ENCODE data around the gene SGTA. TPM values are rescaled to one million over a fixed set of nuclear protein-coding genes. Genes with fewer than 3 reads are reported as not detected.
A peak's percentile ranks its signal among the peaks of the same experiment; 100 is the strongest.
"Not testable (repeated sequence)": the region's sequence is repeated elsewhere in the genome, so short reads cannot be mapped to it uniquely, and the experiment has no call there.

SGTA gene
- total RNA-seq, 1 donor, result 39.4 TPM

DNA sequence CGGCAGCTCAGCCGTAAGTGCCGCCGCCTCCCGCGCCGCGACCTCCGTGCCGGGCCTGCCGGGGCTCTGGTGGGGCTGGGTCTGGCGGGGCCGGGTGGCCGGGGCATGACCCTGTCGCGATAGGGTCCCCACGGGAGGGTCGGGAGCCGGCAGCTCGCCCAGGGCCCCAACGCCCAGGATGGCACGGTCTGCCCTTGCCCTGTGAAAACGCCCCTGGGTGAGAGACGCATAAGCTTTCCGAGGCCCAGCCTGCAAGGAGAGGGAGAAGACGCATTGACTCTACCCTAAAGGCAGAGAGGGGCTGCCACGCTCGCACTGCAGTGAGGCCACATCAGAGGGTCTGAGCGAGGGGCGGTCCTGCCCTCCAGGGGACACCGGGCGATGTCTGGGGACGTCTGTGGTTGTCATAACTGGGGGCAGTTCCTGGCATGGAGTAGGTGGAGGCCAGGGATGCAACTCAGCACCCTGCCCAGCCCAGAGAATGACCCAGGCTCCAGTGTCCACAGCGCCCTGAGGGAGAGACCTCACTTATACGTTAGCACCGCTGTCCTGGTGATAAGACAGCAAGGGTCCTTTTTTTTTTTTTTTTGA lies 37.1 kb upstream of the SGTA start:
- peak overlapping the region; percentile 83 for H3K4me3 ChIP-seq (ENCODE audit: low read depth, low read length)
- peak; percentile 3 for DNase-seq (ENCODE audit: low read depth)
- TF ChIP-seq, protein P1, sequence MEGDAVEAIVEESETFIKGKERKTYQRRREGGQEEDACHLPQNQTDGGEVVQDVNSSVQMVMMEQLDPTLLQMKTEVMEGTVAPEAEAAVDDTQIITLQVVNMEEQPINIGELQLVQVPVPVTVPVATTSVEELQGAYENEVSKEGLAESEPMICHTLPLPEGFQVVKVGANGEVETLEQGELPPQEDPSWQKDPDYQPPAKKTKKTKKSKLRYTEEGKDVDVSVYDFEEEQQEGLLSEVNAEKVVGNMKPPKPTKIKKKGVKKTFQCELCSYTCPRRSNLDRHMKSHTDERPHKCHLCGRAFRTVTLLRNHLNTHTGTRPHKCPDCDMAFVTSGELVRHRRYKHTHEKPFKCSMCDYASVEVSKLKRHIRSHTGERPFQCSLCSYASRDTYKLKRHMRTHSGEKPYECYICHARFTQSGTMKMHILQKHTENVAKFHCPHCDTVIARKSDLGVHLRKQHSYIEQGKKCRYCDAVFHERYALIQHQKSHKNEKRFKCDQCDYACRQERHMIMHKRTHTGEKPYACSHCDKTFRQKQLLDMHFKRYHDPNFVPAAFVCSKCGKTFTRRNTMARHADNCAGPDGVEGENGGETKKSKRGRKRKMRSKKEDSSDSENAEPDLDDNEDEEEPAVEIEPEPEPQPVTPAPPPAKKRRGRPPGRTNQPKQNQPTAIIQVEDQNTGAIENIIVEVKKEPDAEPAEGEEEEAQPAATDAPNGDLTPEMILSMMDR (IDR thresholded peaks at IDR 0.05; ENCODE audit: insufficient read depth, low read length), result no peak

DNA sequence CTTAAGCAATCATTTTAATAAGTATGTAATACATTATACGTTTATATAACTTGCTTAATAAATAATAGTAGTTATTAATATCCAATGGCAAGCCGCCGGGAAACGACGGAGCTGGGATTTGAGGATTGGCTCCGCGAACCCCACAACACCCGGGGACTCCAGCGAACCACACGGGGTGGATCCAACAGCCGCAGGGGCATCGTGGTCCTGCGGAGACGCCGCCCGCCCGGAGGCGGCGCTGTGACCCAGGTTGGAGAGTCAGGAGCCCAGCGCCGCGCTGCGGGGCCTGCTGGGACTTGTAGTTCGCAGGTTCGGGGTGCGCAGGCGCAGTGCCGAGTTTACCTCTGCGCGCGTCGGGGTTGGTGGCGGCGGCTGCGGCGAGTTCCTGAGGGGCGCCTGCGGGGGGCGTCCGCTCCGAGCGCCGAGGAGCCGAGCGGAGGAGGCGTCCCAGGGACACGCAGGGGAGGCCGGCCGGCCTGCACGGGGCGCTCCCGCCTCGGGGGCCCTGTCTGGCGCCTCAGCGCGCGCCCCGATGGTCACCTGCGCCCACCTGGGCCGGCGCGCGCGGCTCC lies 36.6 kb upstream of the SGTA start, which contains the start of gene ZNF554:
Gene ZNF554, plus strand, starts transcription at position 329 of the 572 bp plus-strand sequence. Its CDS starts 204 bp downstream, at position 533.
- peak; percentile 96 for DNase-seq (ENCODE audit: low read depth)
- peak within 1 kb of the TSS; percentile 83 for H3K4me3 ChIP-seq (ENCODE audit: low read depth, low read length)
- TF ChIP-seq, protein P1 (IDR thresholded peaks at IDR 0.05; ENCODE audit: insufficient read depth, low read length), result peak; percentile 97

DNA sequence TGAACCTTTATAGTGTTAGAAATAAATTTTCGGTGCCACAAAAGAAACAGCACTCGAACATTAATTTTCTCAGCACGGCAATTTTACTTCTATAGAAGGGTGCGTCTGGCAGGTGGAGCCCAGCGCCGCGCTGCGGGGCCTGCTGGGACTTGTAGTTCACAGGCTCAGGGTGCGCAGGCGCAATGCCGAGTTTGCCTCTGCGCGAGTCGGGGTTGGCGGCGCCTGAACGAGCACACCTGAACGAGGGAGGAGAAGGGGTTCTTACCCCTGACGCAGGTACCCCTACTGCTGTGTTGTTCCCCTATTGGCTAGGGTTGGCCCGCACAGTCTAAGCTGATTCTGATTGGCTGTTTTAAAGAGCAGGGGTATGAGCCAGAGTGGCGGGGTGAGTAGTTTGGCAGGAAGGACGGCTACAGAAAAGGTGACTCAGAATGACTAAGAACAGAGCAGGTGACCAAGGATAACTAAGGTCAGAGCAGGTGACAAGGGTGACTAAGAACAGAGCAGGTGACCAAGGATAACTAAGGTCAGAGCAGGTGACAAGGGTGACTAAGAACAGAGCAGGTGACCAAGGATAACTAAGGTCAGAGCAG lies 34.3 kb upstream of the SGTA start:
- not testable (repeated sequence) for H3K4me3 ChIP-seq (ENCODE audit: low read depth, low read length)
- DNase-seq (ENCODE audit: low read depth), result peak; percentile 3

DNA sequence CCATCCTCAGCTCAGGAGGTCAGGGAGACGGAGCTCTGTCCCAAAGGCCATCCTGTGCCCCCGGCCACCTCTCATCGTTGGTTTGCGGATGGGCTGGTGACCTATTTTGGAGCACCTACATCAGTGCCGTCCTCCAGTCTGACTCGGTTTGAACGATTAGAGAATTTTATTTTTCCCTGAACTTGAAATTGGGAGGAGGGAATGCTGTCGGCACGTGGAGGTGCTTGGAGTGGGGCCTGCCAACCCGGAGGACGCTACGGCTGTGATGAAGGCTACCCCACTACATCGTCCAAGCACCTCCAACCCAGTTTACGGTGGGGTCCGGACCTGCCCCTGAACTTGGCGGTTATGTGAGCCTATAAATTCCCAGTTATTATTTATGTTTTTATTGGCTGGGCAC lies 33.6 kb upstream of the SGTA start:
- no peak for DNase-seq (ENCODE audit: low read depth)
- H3K4me3 ChIP-seq (ENCODE audit: low read depth, low read length), result no peak overlapping the region
- TF ChIP-seq, protein P1 (IDR thresholded peaks at IDR 0.05; ENCODE audit: insufficient read depth, low read length), result no peak

DNA sequence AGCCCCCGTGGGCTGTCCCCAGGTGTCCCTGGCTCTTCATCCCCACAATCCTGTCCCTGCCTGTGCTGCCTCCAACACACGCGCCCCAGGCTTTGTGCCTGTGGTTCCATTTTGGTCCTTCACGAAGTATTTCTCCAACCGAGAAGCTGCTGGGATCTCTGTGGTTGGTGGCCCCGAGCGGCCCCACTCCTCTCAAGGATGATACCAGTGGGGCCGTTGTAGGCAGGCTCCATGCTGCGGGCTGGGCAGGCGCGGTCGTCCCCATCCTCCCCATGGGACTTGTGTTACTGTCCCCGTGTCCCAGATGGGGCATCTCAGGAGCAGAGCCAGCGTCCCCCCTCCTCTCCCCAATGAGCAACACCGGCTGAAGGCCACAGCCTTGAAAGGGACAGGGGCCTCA lies 32.9 kb upstream of the SGTA start:
- TF ChIP-seq, protein P1 (IDR thresholded peaks at IDR 0.05; ENCODE audit: insufficient read depth, low read length), result no peak
- no peak for DNase-seq (ENCODE audit: low read depth)
- no peak overlapping the region for H3K4me3 ChIP-seq (ENCODE audit: low read depth, low read length)

DNA sequence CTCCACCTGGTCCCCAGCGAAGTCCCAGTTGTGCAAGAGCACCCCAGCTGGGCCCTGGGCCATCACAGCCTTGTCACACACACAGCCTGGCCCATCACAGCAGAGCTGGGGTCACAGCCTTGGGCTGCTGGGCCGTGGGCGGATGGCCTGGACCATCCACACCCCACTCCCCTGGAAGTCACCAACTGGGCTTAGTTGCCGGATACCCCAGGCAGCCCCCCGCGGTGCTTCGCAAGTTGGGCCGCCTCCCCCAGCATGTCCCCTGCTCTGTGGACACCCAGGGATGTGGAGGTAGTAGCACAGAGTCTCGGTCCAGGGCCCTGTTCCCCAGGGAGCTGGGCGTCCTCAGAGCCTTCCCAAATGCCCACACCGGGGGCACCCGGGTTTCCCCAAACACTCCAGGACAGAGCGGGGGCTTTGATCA lies 32.1 kb upstream of the SGTA start:
- no peak overlapping the region for H3K4me3 ChIP-seq (ENCODE audit: low read depth, low read length)
- TF ChIP-seq, protein P1 (IDR thresholded peaks at IDR 0.05; ENCODE audit: insufficient read depth, low read length), result no peak
- DNase-seq (ENCODE audit: low read depth), result no peak

DNA sequence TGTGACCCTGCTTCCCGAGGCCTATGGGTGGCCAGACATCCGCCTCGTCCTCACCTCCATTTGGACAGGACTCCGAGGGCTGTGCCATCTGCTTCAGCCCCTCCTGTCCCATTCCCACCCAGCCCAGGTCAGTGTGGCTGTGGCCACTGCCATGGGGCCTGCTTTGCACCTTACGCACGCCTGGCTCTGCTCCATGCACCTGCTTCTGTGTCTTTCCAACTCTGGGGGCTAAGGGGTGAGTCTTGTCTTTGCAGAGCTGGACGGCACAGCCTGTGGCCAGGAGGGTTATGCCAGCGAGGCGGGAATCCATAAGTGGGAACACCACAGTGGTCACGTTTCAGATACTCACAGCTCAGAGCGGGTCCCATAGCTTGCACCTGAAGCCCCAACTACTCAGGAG lies 31.4 kb upstream of the SGTA start:
- H3K4me3 ChIP-seq (ENCODE audit: low read depth, low read length), result no peak overlapping the region
- no peak for DNase-seq (ENCODE audit: low read depth)
- TF ChIP-seq, protein P1 (IDR thresholded peaks at IDR 0.05; ENCODE audit: insufficient read depth, low read length), result no peak
